ENCODE measurements around the gene DIP2C.
"Not testable (repeated sequence)": the region's sequence is repeated elsewhere in the genome, so short reads cannot be mapped to it uniquely, and the experiment has no call there.

Gene DIP2C

GRCh38 chr10:384538-385305 lies 304.7 kb downstream of the DIP2C start:
- DNase-seq: no peak

GRCh38 chr10:383519-383918 lies 305.9 kb downstream of the DIP2C start:
- no peak for DNase-seq

DNA sequence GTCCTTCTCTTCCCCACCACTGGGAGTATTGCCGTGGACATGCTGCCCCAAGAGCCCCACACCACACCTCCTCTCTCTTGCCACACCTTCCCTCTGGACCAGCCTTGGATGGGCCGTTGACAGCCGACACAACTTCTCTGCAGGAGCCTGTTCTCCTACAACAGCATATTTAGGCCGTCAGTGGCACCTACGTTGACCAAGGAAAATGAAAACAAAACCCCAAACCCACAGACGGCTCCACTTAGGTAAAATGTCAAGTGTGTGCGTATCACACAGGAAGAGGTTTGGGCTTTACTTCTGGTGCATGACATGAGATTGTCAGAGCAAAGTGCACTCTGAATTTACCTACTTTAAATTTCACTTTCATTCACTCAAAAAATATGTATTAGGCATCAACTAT lies 307.7 kb downstream of the DIP2C start:
- DNase-seq: no peak

DNA sequence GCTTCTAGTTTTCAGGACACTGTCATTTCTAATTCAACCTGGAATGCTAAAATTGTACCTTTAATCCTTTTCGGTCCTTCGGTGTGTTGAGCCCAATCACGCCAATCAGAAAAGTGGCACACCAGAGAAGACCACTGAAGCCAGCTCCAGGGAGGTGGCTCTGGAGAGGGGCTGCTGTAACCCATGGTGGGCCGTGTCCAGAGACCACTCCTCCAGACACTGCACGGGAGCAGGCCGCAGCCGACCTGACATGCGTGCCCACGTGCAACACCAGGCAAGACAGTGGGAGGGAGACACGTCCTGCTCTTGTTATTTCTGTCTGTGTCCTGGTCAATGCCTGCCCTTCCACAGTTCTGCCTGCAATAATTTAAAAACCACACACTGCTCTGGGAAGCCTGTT lies 308.1 kb downstream of the DIP2C start:
- DNase-seq: no peak

- no peak for DNase-seq
These were observed 309.0 kb downstream of the DIP2C start for GRCh38 chr10:380313-380940.

GRCh38 chr10:378930-379704 lies 310.4 kb downstream of the DIP2C start:
- no peak for DNase-seq

DNA sequence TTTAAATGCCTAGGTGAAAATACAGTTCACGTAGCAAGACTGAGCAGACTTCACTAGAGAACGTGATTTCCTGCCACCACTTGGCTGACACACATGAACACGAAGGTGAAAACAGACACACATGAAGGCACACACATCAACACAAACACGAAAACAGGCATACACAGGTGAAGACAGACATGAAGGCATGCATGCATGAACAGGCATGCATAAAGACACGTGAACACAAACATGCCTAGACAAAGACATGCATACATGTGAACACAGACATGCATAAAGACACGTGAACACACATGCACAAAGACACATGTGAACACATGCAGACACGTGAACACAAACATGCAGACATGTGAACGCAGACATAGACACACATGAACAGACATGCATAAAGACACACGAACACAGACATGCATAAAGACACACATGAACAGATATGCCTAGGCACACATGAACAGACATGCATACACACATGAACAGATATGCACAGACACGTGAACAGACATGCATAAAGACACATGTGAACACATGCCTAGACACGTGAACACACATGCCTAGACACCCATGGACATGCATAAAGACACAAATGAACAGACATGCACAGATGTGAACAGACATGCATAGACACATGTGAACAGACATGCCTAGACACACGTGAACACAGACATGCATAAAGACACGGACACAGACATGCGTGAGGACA lies 311.1 kb downstream of the DIP2C start:
- DNase-seq: no peak

GRCh38 chr10:377228-377627 lies 312.2 kb downstream of the DIP2C start:
- DNase-seq: no peak

GRCh38 chr10:375815-376505 lies 313.5 kb downstream of the DIP2C start:
- no peak for DNase-seq

- no peak for DNase-seq
These were observed 315.1 kb downstream of the DIP2C start for GRCh38 chr10:374354-374753.

DNA sequence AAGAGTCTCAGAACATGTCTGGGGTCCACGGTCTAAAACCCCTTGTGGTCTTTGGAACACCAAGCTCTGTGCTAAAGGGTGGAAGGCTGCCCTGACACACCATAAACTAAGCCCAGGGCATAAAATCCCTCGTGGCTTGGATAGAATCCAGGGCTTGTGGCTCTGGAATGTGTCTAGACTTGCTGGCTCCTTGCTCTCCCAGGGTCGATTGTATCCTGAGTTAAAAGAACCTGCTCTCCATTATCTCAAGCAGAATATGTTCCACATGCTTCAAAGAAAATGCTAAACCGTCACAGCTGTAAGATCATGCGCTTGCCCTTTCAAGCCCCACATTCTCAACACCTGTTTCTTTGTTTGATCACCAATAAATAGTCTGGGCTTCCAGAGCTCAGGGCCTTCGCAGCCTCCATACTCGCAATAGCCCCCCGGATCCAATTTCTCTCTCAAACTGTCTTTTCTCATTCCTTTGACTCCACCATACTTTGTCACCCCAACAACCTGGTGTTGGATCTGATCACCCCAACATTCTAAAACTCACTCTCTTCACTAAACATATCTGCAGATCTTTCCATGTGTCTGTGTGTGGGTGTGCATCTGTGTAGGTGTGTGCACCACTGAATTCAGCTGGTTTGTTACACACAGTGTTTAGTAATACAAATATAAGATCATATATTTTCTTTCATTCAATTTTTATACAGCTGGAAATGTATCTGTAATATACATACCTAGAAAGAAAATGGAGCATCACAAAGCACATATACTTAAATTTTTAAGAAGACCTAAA lies 315.8 kb downstream of the DIP2C start:
- no peak for DNase-seq

DNA sequence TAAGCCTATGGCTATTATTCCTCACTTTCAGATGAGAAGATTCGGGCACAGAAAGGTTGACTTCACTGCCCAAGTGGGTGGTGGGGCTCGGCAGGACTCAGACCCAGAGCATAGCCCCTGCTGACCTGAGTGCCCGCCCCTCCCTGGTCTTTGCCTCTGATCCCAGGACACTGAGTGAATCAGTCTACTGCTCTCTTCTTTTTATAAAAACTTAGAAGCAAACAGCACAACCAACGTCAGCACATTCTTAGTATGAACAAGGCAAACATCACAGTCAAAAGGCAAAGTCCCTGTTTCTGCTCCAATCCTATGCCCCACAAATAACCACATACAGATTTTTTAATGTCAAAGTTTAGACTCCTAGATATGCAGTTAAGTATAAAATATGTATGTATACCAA lies 316.5 kb downstream of the DIP2C start:
- DNase-seq: no peak

DNA sequence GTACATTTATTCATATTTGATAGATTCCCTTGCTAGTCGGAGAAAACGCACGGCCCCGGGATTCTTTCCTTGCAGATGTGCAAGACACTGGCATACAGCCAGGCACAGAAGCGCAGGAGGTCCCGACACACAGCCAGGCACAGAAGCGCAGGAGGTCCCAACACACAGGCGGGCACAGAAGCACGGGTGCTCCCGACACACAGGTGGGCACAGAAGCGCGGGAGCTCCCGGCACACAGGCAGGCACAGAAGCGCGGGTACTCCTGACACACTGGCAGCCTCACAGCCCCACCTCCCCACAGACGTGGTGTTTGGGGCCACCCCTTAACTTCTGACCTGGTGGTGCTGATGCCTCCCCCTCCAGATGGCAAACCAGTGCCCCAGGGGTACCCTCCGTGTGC lies 316.9 kb downstream of the DIP2C start:
- DNase-seq: no peak

DNA sequence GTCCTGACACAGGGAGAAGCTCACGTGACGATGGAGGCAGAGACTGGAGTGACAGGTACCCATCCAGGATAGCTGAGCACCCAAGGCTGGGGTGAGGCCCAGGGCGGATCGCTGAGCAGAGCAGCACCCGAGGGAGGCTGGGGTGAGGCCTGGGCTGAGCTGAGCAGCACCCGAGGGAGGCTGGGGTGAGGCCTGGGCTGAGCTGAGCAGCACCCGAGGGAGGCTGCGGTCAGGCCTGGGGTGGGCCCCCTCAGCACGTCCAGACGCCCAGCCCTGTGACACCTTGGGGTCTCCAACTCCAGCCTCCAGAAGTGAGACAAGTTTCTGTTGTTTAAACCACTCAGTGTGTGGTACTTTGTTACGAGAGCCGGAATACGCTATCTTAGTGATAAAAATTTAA lies 318.0 kb downstream of the DIP2C start:
- no peak for DNase-seq

DNA sequence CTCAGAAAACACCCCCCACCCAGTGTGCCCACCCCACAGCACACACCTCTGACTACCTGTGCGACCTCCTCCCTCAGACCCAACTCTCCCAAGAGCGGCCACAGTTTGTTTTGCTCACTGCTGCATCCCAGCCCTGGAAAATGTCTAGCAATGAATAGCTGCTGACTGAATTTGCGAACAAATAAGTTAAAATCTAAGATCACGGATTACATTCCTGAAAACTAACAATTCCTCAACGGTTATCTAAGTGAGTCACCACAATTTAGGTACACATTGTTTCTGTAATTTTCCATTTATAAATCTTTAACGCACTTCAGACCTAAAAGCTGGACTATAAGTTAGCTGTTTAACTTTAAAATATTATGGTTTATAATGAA lies 319.0 kb downstream of the DIP2C start:
- DNase-seq: no peak

DNA sequence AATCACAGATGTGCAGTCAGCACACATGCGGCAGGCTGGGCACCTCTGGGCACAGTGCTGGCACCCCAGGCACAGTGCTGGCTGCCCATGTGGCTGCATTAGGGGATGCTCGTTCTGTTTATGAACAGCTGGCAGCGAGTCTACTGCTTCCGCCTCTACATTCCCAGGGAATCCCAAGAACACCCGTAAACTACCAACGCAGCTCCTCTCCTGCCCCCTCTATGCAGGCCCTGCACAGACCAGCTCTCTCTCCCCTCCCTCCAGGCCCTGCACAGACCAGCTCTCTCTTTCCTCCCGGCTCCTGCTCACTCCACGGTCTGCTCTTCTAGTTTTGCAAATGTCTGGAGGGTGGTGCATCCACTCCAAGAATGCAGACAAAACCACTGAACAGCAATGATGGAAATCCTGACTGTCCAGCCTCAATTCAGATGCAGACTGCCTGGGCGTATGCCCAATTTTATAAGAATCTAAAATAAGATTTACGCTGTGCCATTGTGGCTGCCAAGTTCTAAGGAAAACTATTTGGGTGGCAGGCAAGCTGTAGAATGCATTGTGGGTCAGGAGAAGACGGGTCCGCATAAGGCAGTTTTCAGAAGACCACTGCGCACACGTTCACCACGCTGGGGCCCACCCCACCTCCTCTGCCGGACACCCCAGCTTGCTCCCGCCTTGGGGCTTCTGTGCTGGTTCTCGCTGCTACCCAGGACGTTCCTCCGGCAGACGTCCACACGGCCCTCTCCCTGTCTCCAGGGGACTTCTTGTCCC lies 319.6 kb downstream of the DIP2C start:
- no peak for DNase-seq

DNA sequence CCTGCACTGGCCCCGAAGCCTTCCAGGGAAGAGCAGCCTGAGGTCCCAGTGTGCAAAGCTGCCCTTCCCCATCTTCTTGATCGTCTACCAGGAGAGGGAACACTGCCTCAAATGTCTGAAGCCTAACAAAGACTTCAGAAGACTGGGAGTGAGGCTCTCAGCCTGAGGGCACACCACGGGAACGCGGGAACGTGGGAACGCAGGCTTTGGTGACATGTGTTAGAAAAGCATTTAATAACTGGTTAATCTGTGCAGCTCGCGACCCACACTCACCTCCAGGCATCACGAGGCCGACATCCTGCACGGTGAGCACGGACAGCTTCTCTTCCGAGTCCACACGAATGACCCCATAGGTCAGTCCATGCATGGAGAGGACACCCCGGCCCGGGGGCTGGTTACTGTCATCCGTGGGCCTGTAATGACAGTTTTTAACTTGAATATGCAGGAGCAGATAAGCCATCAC lies 320.2 kb downstream of the DIP2C start:
- DNase-seq: no peak

DNA sequence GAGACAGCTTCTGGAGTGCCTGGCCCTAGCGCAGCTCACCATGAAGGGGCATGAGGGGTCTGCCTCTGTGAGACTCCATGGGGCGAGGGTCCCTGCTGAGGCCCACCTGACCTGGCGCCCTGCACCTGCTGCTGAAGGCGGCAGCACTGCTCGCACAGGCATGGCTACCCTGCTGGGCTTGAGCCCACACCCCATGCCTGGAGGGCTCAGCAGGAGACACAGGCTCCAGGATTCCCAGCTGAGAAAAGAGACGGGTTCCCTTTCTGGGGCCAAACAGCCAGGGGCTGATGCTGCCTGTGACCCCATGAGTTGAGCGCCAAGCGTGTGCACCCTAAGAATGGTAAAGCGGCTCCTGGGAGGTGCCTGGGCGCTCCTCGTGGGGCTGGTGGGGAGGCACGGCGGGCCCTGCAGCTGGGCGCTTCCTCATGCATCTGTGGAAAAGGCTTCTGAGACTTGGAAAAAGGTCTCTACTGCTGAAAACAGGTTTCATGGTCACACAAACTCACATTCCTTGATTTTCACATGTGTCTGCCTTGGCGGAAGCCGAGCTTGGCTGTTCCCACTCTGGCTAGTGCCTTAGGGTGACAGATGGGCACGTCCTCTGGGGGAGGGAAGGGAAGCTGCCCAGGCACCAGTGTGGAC lies 320.8 kb downstream of the DIP2C start:
- no peak for DNase-seq

GRCh38 chr10:368107-368506 lies 321.4 kb downstream of the DIP2C start:
- DNase-seq: not testable (repeated sequence)

GRCh38 chr10:367636-368035 lies 321.8 kb downstream of the DIP2C start:
- DNase-seq: no peak

GRCh38 chr10:366186-366585 lies 323.3 kb downstream of the DIP2C start:
- DNase-seq: no peak
